GM21423 (cell line): ENCODE data around the gene EPHA2.

Experiments
- ATAC-seq: cut with Tn5 transposase; IDR thresholded peaks from one replicate; pipeline ENCODE4 v1.9.1; 2021; ENCODE audit warnings: mild to moderate bottlenecking, moderate library complexity; ENCODE audit not compliant: unreplicated experiment

Gene EPHA2

DNA sequence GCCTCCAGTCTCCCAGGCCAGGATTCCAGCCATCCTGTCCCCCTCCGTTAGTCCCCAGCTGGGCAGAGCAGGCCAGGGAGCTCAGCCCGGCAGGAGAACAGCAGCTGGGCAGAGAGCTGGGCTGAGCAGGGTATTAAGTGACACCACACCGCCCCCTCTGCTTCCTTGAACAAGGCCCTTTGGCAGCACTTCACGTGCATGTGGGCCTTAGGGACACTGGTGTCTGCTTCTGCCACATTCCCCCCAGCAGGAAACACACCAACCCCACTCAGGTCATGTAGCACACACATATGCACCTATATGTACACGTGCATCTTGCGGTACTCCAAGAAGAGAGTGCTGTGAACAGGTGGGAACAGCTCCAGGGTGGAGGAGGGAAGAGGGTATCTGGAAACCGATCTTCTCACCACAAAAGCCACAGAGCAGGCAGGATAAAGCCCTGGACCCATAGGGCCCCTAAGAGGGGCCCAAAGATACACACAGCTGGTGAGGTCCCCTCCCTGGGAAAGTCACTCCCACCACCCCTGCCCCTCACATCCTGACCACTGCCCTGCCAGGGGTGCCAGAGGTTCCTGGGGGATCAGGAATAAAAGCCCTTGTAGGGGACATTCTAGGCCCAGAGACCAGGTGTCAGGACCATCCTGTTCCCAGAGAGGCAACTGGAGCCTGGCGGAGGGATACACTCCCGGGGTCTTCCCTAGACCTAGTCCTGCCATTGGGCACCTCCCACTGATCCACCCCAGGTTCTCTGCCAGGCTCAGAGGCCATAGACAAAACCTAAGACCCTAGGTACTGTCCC, 4.5 kb downstream of the EPHA2 start:
- no peak for ATAC-seq

DNA sequence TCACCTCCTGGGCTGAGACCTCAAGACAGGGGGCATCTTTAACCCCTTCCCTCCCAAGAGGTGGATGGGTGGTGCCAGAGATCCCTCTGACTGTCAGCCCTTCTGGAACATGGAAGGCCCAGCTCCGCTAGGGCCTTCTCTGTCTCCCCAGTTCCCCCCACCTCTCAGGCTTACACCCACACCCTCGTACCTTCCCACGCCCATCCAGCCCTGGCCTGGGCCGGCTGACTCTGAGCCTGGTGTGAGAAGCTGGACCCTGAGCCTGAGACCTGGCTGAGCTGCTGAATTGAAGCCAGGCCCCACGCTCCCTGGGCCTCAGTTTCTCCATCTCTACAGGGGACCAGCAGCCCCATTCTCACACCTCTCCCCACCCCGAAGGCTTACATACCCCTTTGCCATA, 5.4 kb downstream of the EPHA2 start:
- ATAC-seq: no peak

DNA sequence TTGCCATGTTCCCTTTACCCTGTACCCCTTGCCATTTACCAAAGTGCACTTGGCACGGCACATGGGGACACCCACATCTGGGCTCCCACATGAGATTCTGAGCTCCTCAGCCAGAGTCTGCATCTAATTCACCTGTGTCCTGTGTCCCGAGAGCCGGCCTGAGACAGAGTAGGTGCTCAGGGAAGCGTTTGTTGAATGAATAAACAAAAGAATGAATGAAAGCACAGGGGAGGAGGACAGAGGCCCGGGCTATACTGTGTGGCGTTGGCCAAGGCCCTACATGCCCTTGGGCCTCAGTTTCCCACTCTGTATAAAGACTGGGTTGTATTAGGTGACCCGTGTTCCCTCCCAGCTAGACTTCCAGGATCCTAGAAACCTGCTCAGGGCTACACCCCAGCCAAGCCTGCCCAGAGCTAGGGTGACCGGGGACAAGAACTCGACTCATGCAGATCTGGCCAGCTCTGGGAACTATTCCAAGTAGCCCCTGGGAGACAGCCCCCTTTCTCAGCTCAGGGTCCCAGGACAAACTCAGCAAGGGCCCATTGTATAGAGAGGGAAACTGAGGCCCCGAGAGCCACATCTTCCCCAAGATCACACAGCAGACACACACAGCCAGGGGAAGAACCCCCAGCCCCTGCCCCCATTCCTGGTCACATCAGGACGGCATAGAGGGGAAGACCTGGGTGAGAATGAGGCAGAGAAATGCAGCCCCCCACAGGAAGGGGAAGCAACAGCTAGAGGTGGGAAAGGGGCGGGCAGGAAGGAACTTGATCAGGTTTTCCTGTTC, 6.0 kb downstream of the EPHA2 start:
- ATAC-seq: no peak

DNA sequence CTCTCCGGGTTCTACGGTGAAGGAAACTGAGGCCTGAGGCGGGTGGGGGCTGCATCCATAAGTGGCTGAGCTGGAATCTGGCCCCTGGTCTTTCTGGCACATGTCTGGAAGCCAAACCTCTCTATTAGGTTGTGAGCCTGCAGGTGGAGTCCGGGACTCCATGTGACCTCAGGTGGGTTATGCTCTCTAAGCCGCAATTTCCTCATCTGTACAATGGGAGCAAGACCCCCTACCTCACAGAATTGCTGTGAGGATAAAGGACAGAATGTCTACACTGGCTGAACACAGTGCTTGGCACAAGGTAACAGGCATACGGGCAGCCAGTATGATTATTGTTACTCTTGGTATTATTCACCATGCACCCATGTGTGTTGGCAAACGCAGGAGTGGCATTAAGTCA, 6.7 kb downstream of the EPHA2 start:
- no peak for ATAC-seq

DNA sequence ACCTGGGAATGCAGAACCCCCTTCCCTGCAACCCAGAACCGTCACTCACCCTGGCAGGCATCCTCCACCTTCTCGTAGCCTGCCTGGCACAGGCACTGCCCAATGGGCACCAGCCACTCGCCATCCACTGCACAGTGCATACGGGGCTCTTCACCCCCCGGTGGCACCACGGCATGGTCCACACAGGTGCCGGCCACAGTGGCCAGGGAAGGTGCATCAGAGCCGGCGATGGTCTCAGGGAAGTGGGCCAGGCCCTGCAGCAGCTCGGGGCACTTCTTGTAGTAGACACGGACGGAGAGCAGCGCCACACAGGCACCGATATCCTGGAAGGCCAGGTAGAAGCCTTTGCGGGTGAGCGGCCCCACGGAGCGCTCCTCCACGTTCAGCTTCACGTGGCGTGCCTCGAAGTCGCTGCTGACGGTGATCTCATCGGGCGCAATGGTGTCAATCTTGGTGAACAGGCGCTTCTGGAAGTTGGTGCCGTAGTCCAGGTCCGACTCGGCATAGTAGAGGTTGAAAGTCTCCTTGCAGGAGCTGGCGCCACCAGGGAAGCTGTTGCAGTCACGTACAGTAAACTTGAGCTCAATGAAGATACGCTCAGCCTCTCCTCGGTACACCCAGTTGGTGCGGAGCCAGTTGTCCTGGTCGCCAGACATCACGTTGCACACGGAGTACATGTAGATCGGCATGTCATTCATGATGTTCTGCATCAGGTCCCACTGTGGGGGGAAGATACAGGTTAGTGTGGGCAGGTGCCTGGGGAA, 7.4 kb downstream of the EPHA2 start:
- ATAC-seq: no peak

DNA sequence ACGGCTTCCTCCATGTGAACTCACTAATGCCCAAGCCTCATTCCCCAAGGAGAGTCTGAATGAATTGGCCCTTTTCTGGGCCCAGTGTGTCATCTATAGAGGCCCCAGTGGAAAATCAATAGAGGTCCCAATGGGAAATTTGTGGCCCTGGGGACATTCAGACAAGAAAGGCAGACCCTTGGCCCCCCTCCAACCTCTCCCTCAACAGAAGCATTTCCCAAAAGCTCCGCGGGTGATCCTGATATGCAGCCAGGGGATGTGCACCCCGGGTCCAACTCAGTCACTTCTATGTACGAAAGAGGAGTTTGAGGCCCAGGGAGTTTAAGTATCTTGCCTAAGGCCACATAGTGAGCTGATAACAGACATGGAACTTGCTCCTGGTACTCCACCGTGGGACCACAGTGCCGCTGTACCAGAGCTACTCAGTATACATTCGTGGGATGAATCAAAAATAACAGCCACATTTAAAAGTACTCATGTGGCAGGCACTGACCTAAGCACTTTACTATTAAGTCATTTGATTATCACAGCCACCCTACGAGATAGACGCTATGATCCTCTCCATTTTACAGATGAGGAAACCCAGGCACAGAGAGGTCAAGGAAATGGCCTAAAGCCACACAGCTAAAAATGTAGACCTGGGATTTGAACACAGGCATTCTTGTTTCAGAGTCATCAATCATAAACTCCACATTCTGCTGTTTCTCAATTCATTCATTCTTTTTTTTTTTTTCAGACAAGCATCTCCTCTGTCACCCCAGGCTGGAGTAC, 8.5 kb downstream of the EPHA2 start:
- ATAC-seq: no peak

DNA sequence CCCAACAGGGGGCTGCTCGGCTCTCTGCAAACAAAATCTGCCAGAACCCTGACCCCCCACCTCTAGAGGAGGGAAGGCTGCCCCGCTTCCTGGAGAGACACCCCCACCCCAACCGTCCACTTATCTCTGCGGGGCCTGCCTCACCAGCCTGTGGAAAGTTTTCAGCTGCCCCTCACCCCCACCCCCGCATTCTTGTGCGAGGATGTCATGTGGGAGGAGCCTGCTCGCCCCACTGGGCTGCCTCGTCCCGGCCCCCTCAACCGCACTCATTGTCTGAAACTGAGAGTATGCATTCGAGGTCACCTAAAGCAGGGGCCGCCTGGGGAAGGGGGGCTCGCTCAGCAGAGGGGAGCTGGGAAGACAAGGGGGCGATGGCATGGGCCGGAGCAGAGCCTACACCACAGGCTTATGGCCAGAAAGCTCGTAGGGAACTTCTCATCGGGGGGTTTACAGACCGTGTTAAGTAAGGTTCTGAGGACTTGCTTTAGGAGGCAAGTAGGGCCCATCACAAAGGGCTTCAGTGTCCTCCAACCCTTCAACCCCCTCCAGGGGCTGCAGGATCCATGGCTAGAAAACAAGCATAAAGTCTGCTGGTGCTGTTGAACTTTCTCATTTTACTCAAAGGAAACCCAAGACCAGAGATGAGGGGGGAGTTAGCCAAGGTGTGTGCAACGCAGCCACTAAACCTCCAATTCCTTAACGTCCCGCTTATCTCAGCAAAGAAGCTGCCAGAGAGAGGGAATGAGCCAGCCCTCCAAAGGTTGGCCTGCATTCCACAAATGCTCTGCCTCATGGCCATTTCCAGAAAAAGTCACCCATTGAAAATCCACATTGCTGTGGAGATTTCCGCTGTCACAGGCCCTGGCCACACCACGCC, 9.4 kb downstream of the EPHA2 start:
- no peak for ATAC-seq

DNA sequence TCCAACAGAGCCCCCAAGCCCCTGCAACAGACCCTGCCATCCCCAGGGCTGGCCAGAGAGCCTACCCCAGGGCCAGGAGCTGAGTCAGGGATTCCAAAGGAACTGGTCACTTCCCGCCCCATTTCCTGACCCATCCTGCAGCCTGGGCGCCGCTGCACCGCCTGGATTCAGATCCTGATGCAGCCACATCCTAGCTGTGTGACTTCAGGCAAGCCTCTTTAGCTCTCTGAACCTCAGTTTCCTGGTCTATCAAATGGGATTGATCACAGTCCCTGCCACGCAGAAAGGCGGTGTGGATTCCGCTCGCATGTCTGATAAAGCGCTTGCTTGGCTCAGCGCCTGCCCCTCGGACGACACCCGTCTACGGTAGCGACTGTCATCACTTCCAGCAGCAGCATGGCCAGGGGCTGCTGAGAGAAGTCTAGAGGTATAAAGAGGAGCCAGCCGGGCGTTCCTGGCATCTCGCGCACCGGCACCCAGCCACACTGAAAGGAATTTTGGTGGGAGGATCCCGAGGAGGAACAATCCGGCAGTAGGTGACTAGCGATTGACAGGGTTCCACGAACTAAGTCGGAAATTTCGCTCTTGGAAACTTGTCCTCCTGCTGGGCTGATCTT, 10.1 kb downstream of the EPHA2 start:
- ATAC-seq: no peak

DNA sequence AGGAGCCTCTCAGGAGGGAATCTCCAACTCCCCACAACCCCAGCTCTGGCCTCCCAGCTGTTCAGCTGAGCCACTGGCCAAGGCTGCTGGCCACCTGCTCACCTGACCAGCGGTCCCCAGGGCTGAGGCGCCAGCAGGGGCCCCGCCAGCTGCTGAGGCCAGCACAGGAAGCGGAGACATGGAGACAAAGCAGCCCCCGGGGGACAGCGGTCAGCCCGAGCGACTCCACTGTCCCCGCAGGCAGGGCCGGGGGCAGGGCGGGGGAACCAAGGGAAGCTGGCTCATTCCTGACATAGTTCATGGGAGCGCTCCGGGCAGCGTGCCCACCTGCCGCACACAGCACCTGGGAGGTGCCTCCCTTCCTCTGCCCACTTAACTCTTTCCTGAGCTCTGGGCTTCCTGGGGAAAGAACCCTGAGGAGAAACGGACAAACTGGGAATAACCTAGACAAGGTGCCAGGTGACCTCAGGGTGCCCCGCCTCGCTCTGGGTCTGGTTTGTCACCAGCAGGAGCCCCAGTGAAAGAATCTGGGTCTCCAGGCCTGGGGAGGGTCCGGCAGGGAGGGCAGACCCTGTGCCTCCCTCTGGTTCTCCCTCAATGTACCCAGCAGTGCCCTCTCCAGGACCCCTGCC, 10.7 kb downstream of the EPHA2 start:
- ATAC-seq: no peak

DNA sequence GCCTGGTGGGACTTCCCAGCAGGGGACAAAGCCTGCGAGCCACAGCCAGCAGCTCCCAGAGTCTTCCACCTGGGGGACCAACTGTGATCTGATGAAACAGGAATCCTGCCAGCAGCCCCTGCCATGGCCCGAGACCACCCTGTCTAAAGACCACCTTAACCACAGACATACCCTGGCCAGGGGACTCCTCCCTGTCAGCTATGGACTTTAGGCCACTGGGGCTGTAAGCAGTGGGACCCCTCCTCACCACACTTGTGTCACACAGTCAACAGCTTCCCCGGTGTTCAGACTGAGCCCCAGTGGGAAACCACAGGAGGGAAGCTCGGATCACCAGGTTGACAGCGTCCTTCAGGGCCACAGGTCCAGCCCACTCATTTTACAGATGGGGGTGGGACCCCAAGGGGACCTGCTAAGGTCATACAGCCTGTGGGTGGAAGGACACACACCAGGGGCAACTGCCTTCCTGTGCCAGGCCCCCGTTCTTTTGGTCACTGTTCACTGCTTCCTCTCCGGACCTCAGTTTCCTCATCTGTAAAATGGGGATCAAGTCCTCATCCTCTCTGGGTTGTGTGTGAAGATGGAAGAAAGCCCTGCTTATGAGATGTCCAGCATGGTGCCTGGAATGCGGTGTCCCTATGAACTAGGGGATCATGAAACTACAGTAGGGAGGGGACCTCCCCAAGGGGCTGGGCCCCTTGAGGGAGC, 11.4 kb downstream of the EPHA2 start:
- no peak for ATAC-seq

DNA sequence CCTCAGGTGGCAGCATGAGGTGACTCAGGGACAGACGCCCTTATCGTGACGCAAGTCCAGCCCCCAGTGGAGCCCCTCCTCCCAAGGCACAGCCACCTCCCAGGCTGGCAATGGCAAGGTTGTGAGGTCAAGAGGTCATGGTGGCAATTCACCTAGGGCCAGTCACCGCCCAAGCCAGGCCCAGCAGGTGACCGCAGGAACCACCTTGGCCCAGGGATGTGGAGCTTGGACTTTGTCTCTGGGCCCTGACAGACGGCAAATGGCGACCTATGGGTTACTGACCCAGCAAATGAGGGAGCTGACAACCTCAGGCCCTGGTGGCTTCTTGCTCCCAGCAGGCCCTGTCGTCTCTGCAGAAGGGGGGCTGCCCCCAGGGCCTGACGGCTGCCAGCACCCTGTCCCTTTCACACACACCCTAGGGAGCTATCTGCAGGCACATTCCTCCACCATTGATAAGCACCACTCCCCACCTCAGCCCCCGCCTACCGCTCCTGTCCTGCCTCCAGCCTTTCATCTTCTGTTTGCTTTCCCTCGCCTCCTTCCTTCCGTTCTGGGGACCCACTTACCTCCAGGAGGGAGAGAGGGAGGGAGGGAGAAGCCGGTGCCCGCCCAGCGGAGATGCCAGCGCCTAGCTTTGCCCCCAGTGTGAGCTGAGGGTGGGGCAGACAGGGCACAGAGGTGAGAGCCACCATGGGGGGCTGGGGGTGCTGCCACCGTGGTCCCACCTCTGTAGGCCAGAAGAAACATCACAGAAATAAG, 12.1 kb downstream of the EPHA2 start:
- ATAC-seq: no peak

DNA sequence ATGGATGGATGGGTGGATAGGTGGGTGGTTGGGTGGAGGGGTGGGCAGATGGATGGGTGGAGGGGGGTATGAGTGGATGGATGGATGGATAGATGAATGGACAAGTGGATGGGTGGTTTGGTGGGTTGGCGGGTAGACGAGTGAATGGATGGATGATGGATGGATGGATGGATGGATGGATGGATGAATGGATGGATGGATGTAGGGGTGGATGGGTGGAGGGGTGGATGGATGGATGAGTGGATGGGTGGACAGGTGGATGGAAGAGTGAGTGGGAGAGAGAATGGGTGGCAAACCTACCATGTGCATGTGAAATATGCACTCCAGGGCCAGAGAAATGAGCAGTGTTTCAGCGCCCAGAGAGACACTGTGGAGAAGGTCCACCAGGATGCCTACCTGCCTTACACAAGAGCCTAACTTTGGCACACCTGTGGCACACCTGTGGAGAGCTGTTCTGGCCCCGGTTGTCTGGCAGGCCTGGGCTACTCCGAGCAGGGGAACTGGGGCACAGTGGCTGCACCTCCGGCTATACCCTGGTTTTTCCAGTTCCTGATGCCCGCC, 12.8 kb downstream of the EPHA2 start:
- ATAC-seq: no peak

DNA sequence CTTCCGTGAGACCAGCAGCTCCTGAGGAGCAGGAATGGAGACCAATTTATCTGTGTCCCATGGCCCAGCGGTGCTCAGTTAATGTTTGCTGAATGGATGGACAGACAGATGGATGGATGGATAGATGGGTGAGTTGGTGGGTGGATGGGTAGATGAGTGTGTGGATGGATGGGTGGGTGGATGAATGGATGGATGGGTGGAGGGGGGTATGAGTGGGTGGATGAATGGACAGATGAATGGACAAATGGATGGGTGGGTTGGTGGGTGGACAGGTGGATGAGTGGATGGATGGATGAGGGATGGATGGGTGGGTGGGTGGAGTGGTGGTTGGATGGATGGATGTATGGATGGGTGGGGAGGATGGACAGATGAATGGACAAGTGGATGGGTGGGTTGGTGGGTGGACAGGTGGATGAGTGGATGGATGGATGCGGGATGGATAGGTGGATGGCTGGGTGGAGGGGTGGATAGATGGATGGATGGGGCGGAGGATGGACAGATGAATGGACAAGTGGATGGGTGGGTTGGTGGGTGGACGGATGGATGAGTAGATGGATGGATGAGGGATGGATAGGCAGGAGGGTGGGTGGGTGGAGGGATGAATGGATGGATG, 13.4 kb downstream of the EPHA2 start:
- ATAC-seq: no peak

DNA sequence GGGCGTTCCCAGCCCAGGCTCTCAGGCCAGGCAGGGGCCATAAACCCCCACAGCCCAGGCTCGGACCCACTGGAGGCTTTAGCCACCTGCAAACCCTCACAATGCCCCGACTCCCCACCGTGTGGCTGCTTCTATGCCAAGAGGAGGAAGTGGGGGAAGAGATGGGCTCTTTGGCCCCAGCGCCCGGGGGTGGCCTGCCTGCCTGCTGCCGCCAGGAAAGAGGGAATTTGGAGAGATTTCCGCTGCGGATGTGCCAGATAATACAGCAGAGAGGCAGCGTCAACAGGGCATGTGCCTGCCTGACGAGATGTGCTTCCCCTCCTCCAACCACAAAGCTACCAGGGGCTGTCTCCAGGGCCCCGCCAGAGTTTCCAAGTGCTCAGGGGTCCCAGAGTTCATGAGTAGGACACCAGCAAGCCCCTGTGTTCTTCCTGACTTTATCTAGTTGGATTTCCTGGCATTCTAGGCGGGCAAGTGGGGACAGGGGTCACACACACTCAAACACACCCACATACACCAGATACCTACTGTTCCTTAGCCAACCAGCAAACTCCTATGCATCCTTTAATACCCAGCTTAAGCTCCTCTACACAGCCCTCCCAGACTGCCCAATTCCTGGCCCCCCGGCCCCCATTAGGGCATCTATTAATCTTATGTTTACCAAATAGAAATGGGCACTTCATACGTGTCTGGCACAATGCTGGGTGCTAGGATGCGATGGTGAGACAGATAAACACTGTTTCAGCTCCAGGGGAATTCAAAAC, 14.1 kb downstream of the EPHA2 start:
- ATAC-seq: no peak

DNA sequence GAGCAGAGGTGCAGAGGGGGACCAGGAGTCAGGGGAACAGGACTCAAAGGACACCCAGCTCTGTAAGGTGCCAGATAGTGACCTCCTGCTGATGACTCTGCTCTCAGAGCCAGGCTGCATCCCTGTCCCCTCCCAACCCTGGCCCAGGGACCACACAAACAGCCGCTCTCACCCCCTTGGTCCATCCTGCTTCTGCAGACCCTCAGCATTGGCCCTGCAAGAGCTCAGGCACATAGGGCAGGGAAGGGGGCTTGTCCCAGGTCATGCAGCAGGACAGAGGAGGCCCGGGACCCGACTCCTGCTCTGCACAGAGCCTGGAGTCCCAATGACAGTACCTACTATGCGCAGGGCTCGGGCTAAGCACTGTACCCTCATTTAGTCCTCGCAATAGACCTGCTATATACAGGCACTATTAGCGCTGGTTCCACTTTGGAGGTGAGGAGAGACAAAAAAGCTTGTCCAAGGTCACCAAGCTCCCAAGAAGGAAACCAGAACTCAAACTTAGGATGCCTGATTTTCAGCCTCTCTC, 15.7 kb downstream of the EPHA2 start:
- no peak for ATAC-seq

DNA sequence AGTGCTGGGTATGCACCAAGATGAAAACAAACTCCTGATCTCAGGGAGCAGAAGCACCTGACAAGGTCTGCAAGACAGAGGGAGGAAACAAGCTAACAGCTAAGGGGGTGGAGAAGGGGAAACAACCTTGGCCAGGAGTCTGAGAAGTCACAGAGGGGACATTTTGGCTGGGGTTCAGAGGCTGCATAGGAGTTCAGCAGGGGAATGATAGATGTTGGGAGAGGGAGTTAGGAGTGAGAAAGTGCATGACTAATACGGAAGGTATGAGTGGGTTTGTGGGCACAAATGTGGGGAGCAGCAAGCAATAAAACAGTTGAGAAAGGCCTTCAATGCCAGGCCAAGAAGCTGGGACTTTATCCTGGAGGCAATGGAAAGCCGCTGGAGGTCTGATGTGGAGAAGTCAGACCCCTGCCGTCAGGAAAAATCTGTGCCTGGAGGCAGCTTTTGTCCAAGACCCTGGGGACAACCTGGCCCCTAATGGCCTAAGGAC, 16.4 kb downstream of the EPHA2 start:
- no peak for ATAC-seq
